Measurements from ENCODE around the gene DDX51.

- TF ChIP-seq, protein P1, sequence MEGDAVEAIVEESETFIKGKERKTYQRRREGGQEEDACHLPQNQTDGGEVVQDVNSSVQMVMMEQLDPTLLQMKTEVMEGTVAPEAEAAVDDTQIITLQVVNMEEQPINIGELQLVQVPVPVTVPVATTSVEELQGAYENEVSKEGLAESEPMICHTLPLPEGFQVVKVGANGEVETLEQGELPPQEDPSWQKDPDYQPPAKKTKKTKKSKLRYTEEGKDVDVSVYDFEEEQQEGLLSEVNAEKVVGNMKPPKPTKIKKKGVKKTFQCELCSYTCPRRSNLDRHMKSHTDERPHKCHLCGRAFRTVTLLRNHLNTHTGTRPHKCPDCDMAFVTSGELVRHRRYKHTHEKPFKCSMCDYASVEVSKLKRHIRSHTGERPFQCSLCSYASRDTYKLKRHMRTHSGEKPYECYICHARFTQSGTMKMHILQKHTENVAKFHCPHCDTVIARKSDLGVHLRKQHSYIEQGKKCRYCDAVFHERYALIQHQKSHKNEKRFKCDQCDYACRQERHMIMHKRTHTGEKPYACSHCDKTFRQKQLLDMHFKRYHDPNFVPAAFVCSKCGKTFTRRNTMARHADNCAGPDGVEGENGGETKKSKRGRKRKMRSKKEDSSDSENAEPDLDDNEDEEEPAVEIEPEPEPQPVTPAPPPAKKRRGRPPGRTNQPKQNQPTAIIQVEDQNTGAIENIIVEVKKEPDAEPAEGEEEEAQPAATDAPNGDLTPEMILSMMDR (conservative IDR thresholded peaks at IDR 0.05) = no peak
- no peak for TF ChIP-seq ZFX (IDR thresholded peaks at IDR 0.05)
Observed at GRCh38 chr12:132129007-132129406, 15.1 kb downstream of the DDX51 start.
